Subcutaneous preadipocyte (primary cell): ENCODE results near the gene WDHD1. TPM values are rescaled to one million over a fixed set of nuclear protein-coding genes. Genes with fewer than 3 reads are reported as not detected.

Source experiments
- total RNA-seq: library from RNA; depleted of rRNA; stranded (reverse); fragments of >200 nt; gene quantifications from 2 replicates; pipeline ENCODE4 v1.2.3, GENCODE V29; 2012

The WDHD1 gene
- total RNA-seq, result 14.3 and 22.9 TPM in 2 replicates

GRCh38 chr14:55026793-55027561 is at the start of gene WDHD1, which contains the start of gene SOCS4:
TSS of gene WDHD1 (minus strand) at chr14:55027099. CDS start at chr14:55026787, 312 bp downstream.
TSS of gene SOCS4 (plus strand) at chr14:55027236. CDS start at chr14:55043042, 15,806 bp downstream.

GRCh38 chr14:55051423-55052268 is 24.7 kb upstream of the WDHD1 start, which contains the start of gene MAPK1IP1L:
TSS of gene MAPK1IP1L (plus strand) at chr14:55051647. CDS start at chr14:55061684, 10,037 bp downstream.

GRCh38 chr14:54902521-54903420 is 124.1 kb downstream of the WDHD1 start, which contains the start of gene GCH1:
TSS of gene GCH1 (minus strand) at chr14:54902826. CDS start at chr14:54902663, 163 bp downstream.

Other genes starting within 250 kb of the WDHD1 start
- gene GCH1, start 124.3 kb downstream of the WDHD1 start, total RNA-seq, result 0.73 and 1.2 TPM in 2 replicates
- gene SOCS4, start 137 bp upstream of the WDHD1 start, total RNA-seq, result 10.3 and 15.8 TPM in 2 replicates
- 44.4 and 47.8 TPM in 2 replicates for gene MAPK1IP1L, start 24.5 kb upstream of the WDHD1 start, total RNA-seq
- 256 and 292 TPM in 2 replicates for gene LGALS3, start 102.2 kb upstream of the WDHD1 start, total RNA-seq
- gene DLGAP5, start 164.5 kb upstream of the WDHD1 start, total RNA-seq, result 33.8 and 44.4 TPM in 2 replicates
- gene FBXO34, start 244.3 kb upstream of the WDHD1 start, total RNA-seq, result 15.4 and 21.7 TPM in 2 replicates